SK-N-SH treated with all-trans-retinoic acid at 6 μM for 48 hours (cell line): Measurements from ENCODE around the gene FAM217B.

Experiments
- ARNTL ChIP-seq: fragments of 450-650 bp; formaldehyde crosslinking; IDR thresholded peaks from 2 replicates; pipeline ENCODE4 v1.5.0; 2020; ENCODE audit warnings: low read depth, mild to moderate bottlenecking, moderate library complexity, borderline replicate concordance
- CSDC2 ChIP-seq: fragments of 250-450 bp; sonication (Bioruptor Pico); IDR thresholded peaks from 2 replicates; pipeline ENCODE4 v1.5.0; 2020; ENCODE audit warnings: mild to moderate bottlenecking, moderate library complexity
- GLIS3 ChIP-seq: fragments of 250-450 bp; sonication (Bioruptor Pico); IDR thresholded peaks from 2 replicates; pipeline ENCODE4 v1.5.0; 2020; ENCODE audit warnings: mild to moderate bottlenecking, moderate library complexity
- RARB ChIP-seq: fragments of 250-450 bp; sonication (Bioruptor Pico); IDR thresholded peaks from 2 replicates; pipeline ENCODE4 v1.8.0; 2021; ENCODE audit warnings: mild to moderate bottlenecking, moderate library complexity
- SNAI2 ChIP-seq: fragments of 250-450 bp; sonication (Bioruptor Pico); IDR thresholded peaks from 2 replicates; pipeline ENCODE4 v1.5.0; 2020; ENCODE audit warnings: mild to moderate bottlenecking, moderate library complexity
- ZNF565 ChIP-seq: fragments of 450-650 bp; formaldehyde crosslinking; conservative IDR thresholded peaks from 2 replicates; pipeline ENCODE4 v1.5.0; 2020; ENCODE audit warnings: low read depth, mild to moderate bottlenecking, moderate library complexity
- ZNF8 ChIP-seq: fragments of 450-650 bp; formaldehyde crosslinking; IDR thresholded peaks from 2 replicates; pipeline ENCODE4 v1.5.0; 2020; ENCODE audit warnings: mild to moderate bottlenecking, moderate library complexity

GRCh38 chr20:59988141-59988540, 48.0 kb downstream of the FAM217B start:
- no peak for TF ChIP-seq SNAI2 (CRISPR knock-in tag)
- no peak for TF ChIP-seq ARNTL
- no peak for TF ChIP-seq GLIS3 (CRISPR knock-in tag)
- no peak for TF ChIP-seq CSDC2 (CRISPR knock-in tag)
- TF ChIP-seq RARB (CRISPR knock-in tag), result no peak
- no peak for TF ChIP-seq ZNF8
- TF ChIP-seq ZNF565 (CRISPR knock-in tag), result no peak
